Measurements from ENCODE around the gene CYP26C1. TPM values are rescaled to one million over a fixed set of nuclear protein-coding genes. Genes with fewer than 3 reads are reported as not detected.

CYP26C1 gene
- total RNA-seq, 1 donor from 2014 or later, result 0.60 TPM

DNA sequence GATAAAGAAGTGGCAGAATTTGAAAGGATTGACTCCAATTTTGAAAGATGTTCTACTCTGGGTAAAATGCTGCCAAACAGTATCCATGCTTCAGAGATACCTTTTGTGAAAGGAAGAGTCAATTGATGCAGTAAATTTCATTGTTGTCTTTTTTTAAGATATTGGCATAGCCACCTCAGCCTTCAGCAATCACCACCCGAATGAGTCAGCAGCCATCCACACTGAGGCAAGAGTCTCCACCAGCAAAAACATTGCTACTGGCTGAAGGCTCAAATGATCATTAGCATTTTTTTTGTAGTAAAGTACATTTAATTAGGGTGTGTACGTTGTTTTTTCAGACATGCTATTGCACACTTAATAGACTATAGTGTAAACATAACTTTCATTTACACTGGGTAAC lies 31.7 kb upstream of the CYP26C1 start:
- Mint-ChIP-seq H3K9me3 (peaks cover 13% of the 10 kb centered on the region), H3K27me3 (ENCODE audit: low read depth) (no peaks in the 10 kb centered on the region), H3K27ac (no peak overlapping the region), H3K36me3 (peaks cover 24% of the 10 kb centered on the region), H3K4me1 (peaks cover 20% of the 10 kb centered on the region), H3K4me3 (no peak overlapping the region)
- DNase-seq (ENCODE audit: low spot score in 2 of 2, unreplicated experiment in 2 of 2), result no peak
- no peak for TF ChIP-seq CTCF (IDR thresholded peaks at IDR 0.05; ENCODE audit: unreplicated experiment)

- peaks cover 24% of the 10 kb centered on the region for H3K36me3 Mint-ChIP-seq
- H3K4me3 Mint-ChIP-seq, result no peak overlapping the region
- H3K4me1 Mint-ChIP-seq, result peaks cover 31% of the 10 kb centered on the region
- H3K27me3 Mint-ChIP-seq (ENCODE audit: low read depth), result no peaks in the 10 kb centered on the region
- DNase-seq (ENCODE audit: low spot score in 2 of 2, unreplicated experiment in 2 of 2), result no peak
- peak overlapping the region; percentile 73 for H3K27ac Mint-ChIP-seq
- TF ChIP-seq CTCF (IDR thresholded peaks at IDR 0.05; ENCODE audit: unreplicated experiment), result no peak
- H3K9me3 Mint-ChIP-seq, result peaks cover 13% of the 10 kb centered on the region
Observed at GRCh38 chr10:93030409-93030808, 30.2 kb upstream of the CYP26C1 start.

DNA sequence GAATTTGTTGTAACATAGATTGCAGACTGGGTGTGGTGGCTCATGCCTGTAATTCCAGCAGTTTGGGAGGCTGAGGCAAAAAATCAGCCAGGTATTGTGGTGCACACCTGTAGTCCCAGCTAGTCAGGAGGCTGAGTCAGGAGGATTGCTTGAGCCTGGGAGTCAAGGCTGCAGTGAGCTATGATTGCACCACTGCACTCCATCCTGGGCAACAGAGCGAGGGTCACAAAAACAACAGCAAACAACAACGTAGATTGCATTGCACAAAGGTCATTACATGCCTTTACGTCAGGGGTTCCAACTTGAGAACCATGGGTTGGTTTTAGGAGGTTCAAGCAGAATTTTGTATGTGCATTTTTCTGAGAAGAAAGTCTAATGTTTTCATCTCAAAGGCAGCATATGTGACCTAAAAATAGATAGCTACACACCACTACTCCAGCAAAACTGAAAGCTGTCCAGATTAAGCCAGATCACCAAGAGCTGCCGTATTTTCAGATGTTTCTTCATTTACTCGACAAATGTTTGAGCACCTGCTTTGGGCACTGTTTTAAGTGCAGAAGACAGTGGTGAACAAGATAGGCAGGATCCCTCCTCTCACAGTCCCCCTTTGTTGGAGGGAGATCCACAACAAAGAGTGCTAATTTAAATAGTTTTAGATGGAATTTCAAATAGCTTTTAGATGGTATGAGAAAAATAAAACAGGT lies 28.3 kb upstream of the CYP26C1 start:
- Mint-ChIP-seq H3K27ac (no peak overlapping the region), H3K4me1 (peaks cover 33% of the 10 kb centered on the region), H3K36me3 (peaks cover 10% of the 10 kb centered on the region), H3K4me3 (no peak overlapping the region), H3K9me3 (peaks cover 5% of the 10 kb centered on the region), H3K27me3 (ENCODE audit: low read depth) (no peaks in the 10 kb centered on the region)
- TF ChIP-seq CTCF (IDR thresholded peaks at IDR 0.05; ENCODE audit: unreplicated experiment), result no peak
- DNase-seq (ENCODE audit: low spot score in 2 of 2, unreplicated experiment in 2 of 2), result no peak

DNA sequence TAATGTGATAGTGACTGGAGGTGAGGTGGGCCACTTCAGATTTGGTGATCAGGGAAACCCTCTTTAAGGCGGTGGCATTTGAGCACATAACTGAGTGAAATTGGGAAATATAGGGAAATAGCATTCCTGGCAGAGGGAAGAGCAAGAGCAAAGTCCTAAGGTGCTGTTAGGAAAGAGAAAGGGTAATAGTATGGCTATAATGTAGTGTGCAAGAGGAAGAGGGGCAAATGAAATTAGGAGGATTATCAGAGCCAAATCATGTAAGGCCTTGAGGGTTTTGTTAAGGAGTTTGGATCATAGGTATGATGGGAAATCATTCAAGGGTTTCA lies 27.8 kb upstream of the CYP26C1 start:
- H3K4me1 Mint-ChIP-seq, result peaks cover 33% of the 10 kb centered on the region
- no peak for DNase-seq (ENCODE audit: low spot score in 2 of 2, unreplicated experiment in 2 of 2)
- no peak overlapping the region for H3K27ac Mint-ChIP-seq
- H3K36me3 Mint-ChIP-seq, result peaks cover 6% of the 10 kb centered on the region
- TF ChIP-seq CTCF (IDR thresholded peaks at IDR 0.05; ENCODE audit: unreplicated experiment), result no peak
- no peak overlapping the region for H3K4me3 Mint-ChIP-seq
- peaks cover under 1% of the 10 kb centered on the region for H3K9me3 Mint-ChIP-seq
- no peaks in the 10 kb centered on the region for H3K27me3 Mint-ChIP-seq (ENCODE audit: low read depth)

- no peaks in the 10 kb centered on the region for H3K9me3 Mint-ChIP-seq
- peaks cover 33% of the 10 kb centered on the region for H3K4me1 Mint-ChIP-seq
- H3K27ac Mint-ChIP-seq, result peak overlapping the region; percentile 29
- no peaks in the 10 kb centered on the region for H3K36me3 Mint-ChIP-seq
- no peak overlapping the region for H3K4me3 Mint-ChIP-seq
- no peak for DNase-seq (ENCODE audit: low spot score in 2 of 2, unreplicated experiment in 2 of 2)
- no peak for TF ChIP-seq CTCF (IDR thresholded peaks at IDR 0.05; ENCODE audit: unreplicated experiment)
- no peaks in the 10 kb centered on the region for H3K27me3 Mint-ChIP-seq (ENCODE audit: low read depth)
Observed at GRCh38 chr10:93034426-93034825, 26.2 kb upstream of the CYP26C1 start.

DNA sequence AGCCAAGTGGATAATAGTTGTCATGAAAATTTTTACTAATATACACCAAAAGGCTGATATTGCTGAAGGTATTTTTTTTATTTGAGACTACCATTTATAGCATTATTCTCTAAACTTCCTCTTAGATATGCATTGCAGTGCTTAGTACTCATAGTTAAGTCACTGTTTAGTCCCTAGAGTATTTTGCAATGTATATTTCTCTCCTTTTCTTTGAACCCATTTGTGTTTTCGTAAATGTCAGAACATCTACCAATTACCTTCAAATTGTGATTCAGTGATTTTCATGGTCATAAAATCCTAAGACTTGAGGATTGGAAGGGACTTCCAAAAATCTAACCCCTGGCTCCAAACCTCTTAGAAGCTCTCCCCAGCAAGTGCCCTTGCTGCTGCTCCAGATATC lies 21.5 kb upstream of the CYP26C1 start:
- no peaks in the 10 kb centered on the region for H3K36me3 Mint-ChIP-seq
- H3K4me3 Mint-ChIP-seq, result no peak overlapping the region
- no peak for TF ChIP-seq CTCF (IDR thresholded peaks at IDR 0.05; ENCODE audit: unreplicated experiment)
- H3K27me3 Mint-ChIP-seq (ENCODE audit: low read depth), result no peaks in the 10 kb centered on the region
- DNase-seq (ENCODE audit: low spot score in 2 of 2, unreplicated experiment in 2 of 2), result no peak
- no peaks in the 10 kb centered on the region for H3K9me3 Mint-ChIP-seq
- no peak overlapping the region for H3K27ac Mint-ChIP-seq
- H3K4me1 Mint-ChIP-seq, result peaks cover 17% of the 10 kb centered on the region
